Activated B cell treated with CpG ODN at 0.5 μM for 24 hours (primary cell): Measurements from ENCODE around the gene HPSE2. TPM values are rescaled to one million over a fixed set of nuclear protein-coding genes. Genes with fewer than 3 reads are reported as not detected.

ENCODE experiments used
- ATAC-seq: fragments of 200-7000 bp; cut with Tn5 transposase; one replicate; pipeline ENCODE4 v1.10.0; 2021; ENCODE audit warnings: low read depth, mild to moderate bottlenecking, moderate library complexity
- CTCF ChIA-PET: fragments of 350-600 bp; sonication (Branson Sonifier 250); formaldehyde crosslinking; loops from one replicate; lab custom pipeline; 2021; ENCODE audit warnings: antibody characterized with exemption; lab: Charles Lee
- POLR2A ChIA-PET: fragments of 350-600 bp; sonication (Branson Sonifier 250); formaldehyde crosslinking; loops from one replicate; lab custom pipeline; 2021; ENCODE audit warnings: antibody characterized with exemption; lab: Charles Lee
- DNase-seq: peaks from one replicate; pipeline ENCODE4 v3.0.0; 2022
- H3K27ac Mint-ChIP-seq: one replicate; pipeline ENCODE4 v1.8.0; 2020; ENCODE audit warnings: mixed read lengths
- H3K27me3 Mint-ChIP-seq: one replicate; pipeline ENCODE4 v1.8.0; 2021; ENCODE audit warnings: mixed read lengths
- H3K36me3 Mint-ChIP-seq: one replicate; pipeline ENCODE4 v1.8.0; 2021; ENCODE audit warnings: low read depth, mixed read lengths
- H3K4me1 Mint-ChIP-seq: one replicate; pipeline ENCODE4 v1.8.0; 2021; ENCODE audit warnings: mixed read lengths
- H3K4me3 Mint-ChIP-seq: one replicate; pipeline ENCODE4 v1.8.0; 2020; ENCODE audit warnings: mild to moderate bottlenecking, mixed read lengths
- H3K9me3 Mint-ChIP-seq: one replicate; pipeline ENCODE4 v1.8.0; 2020; ENCODE audit warnings: mixed read lengths
- intact Hi-C: fragments of 100-400 bp; cut with micrococcal nuclease; formaldehyde crosslinking; loops from one replicate; pipeline ENCODE4 v1.15.1; 2024
- total RNA-seq: library from RNA; stranded (reverse); gene quantifications from 2 replicates; pipeline ENCODE4 v1.2.3, GENCODE V29; 2022
- TF ChIP-seq, protein P1 (sequence below): fragments of 200-600 bp; IDR thresholded peaks from one replicate; pipeline ENCODE4 v1.8.0; 2022; ENCODE audit warnings: antibody characterized with exemption, mild to moderate bottlenecking

The HPSE2 gene
- total RNA-seq, 1 donor from 2014 or later = not detected

DNA sequence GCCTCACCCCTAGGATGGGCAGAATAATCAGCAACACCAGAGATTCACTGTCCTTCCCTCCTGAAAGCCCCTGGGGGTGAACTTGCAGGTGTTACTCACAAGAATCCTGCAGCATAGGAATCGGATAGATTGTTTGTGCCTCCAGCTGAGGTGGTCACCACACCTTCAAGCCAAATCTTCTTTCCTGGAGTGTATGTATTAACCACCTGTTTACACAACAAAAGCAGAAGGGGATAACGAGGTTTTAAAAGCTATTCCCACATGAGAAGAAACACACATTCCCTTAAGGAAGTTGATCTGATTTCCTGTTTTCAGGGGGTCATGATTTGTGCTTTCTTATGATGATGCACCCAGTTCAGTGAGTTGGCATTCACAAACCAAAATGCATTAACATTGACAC, 615.1 kb downstream of the HPSE2 start:
- ChIA-PET CTCF (no interaction called here), POLR2A (no interaction called here)
- intact Hi-C loops = no loop called here
- H3K4me3 Mint-ChIP-seq = no peak overlapping the region
- ATAC-seq = no peak
- H3K9me3 Mint-ChIP-seq = no peaks in the 10 kb centered on the region
- peaks cover 5% of the 10 kb centered on the region for H3K27me3 Mint-ChIP-seq
- TF ChIP-seq, protein P1, sequence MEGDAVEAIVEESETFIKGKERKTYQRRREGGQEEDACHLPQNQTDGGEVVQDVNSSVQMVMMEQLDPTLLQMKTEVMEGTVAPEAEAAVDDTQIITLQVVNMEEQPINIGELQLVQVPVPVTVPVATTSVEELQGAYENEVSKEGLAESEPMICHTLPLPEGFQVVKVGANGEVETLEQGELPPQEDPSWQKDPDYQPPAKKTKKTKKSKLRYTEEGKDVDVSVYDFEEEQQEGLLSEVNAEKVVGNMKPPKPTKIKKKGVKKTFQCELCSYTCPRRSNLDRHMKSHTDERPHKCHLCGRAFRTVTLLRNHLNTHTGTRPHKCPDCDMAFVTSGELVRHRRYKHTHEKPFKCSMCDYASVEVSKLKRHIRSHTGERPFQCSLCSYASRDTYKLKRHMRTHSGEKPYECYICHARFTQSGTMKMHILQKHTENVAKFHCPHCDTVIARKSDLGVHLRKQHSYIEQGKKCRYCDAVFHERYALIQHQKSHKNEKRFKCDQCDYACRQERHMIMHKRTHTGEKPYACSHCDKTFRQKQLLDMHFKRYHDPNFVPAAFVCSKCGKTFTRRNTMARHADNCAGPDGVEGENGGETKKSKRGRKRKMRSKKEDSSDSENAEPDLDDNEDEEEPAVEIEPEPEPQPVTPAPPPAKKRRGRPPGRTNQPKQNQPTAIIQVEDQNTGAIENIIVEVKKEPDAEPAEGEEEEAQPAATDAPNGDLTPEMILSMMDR = no peak
- no peak overlapping the region for H3K27ac Mint-ChIP-seq
- no peak for DNase-seq
- no peaks in the 10 kb centered on the region for H3K4me1 Mint-ChIP-seq
- no peaks in the 10 kb centered on the region for H3K36me3 Mint-ChIP-seq

DNA sequence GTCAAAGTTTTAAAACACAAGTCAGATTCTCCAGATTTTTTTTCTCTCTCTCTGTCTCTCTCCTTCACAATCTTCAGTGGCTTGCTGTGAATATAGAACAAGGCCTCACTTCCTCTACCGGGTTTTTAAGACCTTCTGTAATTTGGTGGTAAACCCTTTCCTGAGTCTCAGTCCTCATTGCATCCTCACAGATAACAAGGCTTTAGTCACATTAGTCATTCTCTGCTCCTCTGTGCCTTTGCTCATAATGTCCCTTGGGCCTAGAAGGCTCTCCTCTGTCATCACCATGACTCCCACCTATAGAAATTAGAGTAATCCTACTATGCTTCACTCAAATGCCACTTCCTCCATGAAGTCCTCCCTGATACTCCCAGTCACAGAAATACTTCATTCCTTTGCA, 616.2 kb downstream of the HPSE2 start:
- ChIA-PET POLR2A (no interaction called here), CTCF (no interaction called here)
- ATAC-seq (no peak), DNase-seq (no peak)
- Mint-ChIP-seq H3K4me1 (no peaks in the 10 kb centered on the region), H3K27me3 (peaks cover 5% of the 10 kb centered on the region), H3K9me3 (no peaks in the 10 kb centered on the region), H3K36me3 (no peaks in the 10 kb centered on the region), H3K4me3 (no peak overlapping the region), H3K27ac (no peak overlapping the region)
- TF ChIP-seq, protein P1 = no peak
- intact Hi-C loops = no loop called here

DNA sequence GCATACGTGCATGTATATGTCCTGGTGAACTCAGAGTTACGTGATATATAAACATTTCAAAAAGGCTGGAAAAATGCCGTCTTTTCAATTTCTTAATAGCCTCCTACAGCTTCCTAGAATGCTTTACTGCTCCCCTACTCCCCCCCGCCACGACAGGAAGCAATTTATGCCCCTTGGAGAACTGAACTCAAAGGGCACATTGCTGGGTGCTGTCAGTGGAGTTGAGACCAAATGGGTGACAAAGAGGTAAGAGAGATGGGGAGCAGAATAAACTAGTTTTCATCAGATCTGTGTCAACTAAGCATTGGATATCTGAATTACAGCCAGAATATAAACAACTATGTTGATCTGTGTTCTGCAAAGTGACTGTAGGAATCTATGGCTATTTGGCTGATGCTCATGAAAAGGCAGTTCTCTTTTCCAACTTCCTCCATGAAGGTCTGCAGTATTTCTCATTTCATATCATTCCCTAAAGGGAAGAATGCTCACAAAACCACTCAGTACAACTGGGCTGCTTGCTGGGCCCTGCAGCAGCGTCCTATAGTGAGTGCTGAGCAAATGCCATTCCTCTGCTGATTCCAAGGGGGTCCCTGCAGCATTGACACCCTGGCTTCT, 617.6 kb downstream of the HPSE2 start:
- Mint-ChIP-seq H3K9me3 (no peaks in the 10 kb centered on the region), H3K36me3 (no peaks in the 10 kb centered on the region), H3K27ac (no peak overlapping the region), H3K4me3 (no peak overlapping the region), H3K27me3 (peaks cover 7% of the 10 kb centered on the region), H3K4me1 (no peaks in the 10 kb centered on the region)
- no peak for DNase-seq
- POLR2A ChIA-PET = no interaction called here
- ATAC-seq = no peak
- TF ChIP-seq, protein P1 = no peak
- intact Hi-C loops = no loop called here
- CTCF ChIA-PET = no interaction called here

DNA sequence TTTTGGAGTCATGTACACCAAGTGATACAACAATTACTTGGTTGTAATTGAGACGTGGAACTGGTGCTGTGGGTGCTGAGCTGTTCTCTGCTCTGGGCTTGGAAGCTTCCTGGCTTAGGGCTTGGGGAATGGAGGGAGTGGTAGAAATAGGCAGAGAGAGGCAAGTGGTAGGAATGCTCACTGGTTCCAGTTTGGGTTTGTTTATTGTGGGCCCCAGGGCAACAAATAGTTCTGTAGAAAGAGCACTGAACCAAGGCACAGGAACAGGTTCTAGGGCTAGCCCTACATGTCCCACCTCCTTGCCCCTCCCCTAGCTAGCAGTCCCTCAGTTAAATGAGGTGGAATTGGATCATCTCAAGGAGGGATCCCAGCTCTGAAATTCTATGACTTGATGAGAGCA, 622.2 kb downstream of the HPSE2 start:
- Mint-ChIP-seq H3K9me3 (no peaks in the 10 kb centered on the region), H3K4me1 (no peaks in the 10 kb centered on the region), H3K27me3 (peaks cover 13% of the 10 kb centered on the region), H3K27ac (no peak overlapping the region), H3K4me3 (no peak overlapping the region), H3K36me3 (no peaks in the 10 kb centered on the region)
- intact Hi-C loops = no loop called here
- no peak for ATAC-seq
- DNase-seq = no peak
- ChIA-PET CTCF (no interaction called here), POLR2A (no interaction called here)
- TF ChIP-seq, protein P1 = no peak

DNA sequence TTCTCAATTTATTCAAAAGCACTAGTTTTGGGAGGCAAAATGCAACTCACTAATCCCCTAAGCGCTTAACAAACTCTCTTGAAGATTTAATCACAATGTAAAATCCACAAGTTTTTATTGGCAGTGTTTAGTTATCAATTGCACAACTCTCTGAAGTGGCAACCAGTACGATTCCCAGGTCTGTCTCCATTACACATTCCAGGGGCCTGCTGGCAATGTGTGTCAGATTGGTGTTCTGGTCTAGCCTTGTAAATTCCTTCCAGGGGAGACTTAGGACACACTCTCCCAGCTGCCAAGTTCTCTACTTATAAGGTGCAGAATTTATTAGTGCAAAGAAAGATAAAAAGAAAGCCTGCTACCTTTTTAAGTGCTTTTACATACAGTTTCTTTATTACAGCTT, 624.2 kb downstream of the HPSE2 start:
- ChIA-PET CTCF (no interaction called here), POLR2A (no interaction called here)
- Mint-ChIP-seq H3K9me3 (no peaks in the 10 kb centered on the region), H3K27ac (no peak overlapping the region), H3K27me3 (peaks cover 20% of the 10 kb centered on the region), H3K36me3 (no peaks in the 10 kb centered on the region), H3K4me3 (no peak overlapping the region), H3K4me1 (no peaks in the 10 kb centered on the region)
- TF ChIP-seq, protein P1 = no peak
- ATAC-seq (no peak), DNase-seq (no peak)
- intact Hi-C loops = no loop called here
